ENCODE results near the gene SYCE3. TPM values are rescaled to one million over a fixed set of nuclear protein-coding genes. Genes with fewer than 3 reads are reported as not detected.

SYCE3 gene
- total and polyA plus RNA-seq, 9 of the 15 experiments (the other 6 are each of a cell fraction or from before 2014, with no cell fraction given): 0.56 TPM; not detected in 8

DNA sequence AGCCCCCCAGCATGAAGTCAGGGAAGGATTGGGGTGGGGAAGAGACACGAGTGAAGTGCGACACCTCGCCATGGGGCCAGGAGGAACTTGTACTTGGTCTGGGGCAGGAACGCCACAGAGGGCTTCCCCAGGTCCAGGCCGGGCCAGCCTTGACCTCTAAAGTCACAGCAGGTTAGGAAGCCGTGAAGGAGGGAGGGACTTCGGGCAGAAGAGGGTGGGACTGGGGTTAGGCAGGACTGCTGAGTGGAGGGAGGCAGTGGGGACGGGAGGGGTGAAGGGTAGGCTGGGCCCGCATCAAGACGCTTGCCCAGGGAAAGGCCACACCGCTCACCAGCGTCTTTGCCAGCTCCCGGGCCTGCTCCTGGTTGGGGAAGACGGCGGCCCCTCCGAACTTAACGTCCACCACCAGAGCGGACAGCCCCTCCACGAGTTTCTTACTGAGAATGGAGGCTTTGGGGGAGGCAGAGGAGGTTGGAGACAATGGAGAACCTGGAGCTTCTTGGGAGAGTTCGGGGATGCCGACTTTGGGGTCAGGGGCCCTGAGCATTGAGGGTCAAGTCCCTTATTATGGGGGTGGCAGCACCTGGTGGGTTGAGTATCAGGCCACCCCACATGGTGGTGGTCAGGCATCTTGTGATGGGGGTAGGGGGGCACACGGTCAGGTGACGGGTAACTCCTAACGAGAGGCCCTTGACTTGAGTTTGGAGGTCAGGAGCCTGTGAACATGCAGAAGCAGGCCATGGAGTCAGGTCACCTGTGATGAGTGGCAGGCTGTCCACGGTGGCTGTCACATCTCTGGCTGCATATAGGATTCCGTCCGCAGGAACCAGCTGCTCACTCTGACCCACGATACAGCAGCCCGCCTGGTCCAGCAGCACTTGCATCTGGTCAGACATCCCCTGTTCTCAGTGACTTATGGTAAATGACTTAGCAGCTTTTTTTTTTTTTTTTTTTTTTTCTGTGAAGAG lies 35.6 kb downstream of the SYCE3 start (continued):
- TF ChIP-seq, protein P1, sequence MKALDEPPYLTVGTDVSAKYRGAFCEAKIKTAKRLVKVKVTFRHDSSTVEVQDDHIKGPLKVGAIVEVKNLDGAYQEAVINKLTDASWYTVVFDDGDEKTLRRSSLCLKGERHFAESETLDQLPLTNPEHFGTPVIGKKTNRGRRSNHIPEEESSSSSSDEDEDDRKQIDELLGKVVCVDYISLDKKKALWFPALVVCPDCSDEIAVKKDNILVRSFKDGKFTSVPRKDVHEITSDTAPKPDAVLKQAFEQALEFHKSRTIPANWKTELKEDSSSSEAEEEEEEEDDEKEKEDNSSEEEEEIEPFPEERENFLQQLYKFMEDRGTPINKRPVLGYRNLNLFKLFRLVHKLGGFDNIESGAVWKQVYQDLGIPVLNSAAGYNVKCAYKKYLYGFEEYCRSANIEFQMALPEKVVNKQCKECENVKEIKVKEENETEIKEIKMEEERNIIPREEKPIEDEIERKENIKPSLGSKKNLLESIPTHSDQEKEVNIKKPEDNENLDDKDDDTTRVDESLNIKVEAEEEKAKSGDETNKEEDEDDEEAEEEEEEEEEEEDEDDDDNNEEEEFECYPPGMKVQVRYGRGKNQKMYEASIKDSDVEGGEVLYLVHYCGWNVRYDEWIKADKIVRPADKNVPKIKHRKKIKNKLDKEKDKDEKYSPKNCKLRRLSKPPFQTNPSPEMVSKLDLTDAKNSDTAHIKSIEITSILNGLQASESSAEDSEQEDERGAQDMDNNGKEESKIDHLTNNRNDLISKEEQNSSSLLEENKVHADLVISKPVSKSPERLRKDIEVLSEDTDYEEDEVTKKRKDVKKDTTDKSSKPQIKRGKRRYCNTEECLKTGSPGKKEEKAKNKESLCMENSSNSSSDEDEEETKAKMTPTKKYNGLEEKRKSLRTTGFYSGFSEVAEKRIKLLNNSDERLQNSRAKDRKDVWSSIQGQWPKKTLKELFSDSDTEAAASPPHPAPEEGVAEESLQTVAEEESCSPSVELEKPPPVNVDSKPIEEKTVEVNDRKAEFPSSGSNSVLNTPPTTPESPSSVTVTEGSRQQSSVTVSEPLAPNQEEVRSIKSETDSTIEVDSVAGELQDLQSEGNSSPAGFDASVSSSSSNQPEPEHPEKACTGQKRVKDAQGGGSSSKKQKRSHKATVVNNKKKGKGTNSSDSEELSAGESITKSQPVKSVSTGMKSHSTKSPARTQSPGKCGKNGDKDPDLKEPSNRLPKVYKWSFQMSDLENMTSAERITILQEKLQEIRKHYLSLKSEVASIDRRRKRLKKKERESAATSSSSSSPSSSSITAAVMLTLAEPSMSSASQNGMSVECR (CRISPR knock-in tag; IDR thresholded peaks at IDR 0.05): 0 out of 2 replicates have a peak, but pooled peaks have one; percentile 1
- TF ChIP-seq NRF1 (conservative IDR thresholded peaks at IDR 0.05 in 1 of 2, IDR thresholded peaks at IDR 0.05 in 1 of 2) (0 out of 4 replicates have a peak, but pooled peaks of 1 of the 2 experiments have one; percentile 17), NR2C2 (CRISPR knock-in tag; IDR thresholded peaks at IDR 0.05) (no peak), NR2C2 (tag; IDR thresholded peaks at IDR 0.05) (peak; percentile 68), POLR2A (conservative IDR thresholded peaks at IDR 0.05) (peak; percentile 63), DPF2 (IDR thresholded peaks at IDR 0.05) (peak; percentile 7; the same call in 1 of the 2 replicates), ZFP1 (CRISPR knock-in tag; IDR thresholded peaks at IDR 0.05) (no peak)
- TF ChIP-seq, protein P2, sequence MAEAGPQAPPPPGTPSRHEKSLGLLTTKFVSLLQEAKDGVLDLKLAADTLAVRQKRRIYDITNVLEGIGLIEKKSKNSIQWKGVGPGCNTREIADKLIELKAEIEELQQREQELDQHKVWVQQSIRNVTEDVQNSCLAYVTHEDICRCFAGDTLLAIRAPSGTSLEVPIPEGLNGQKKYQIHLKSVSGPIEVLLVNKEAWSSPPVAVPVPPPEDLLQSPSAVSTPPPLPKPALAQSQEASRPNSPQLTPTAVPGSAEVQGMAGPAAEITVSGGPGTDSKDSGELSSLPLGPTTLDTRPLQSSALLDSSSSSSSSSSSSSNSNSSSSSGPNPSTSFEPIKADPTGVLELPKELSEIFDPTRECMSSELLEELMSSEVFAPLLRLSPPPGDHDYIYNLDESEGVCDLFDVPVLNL (CRISPR knock-in tag; IDR thresholded peaks at IDR 0.05; ENCODE audit: low read depth): no peak
- TF ChIP-seq, protein P3, sequence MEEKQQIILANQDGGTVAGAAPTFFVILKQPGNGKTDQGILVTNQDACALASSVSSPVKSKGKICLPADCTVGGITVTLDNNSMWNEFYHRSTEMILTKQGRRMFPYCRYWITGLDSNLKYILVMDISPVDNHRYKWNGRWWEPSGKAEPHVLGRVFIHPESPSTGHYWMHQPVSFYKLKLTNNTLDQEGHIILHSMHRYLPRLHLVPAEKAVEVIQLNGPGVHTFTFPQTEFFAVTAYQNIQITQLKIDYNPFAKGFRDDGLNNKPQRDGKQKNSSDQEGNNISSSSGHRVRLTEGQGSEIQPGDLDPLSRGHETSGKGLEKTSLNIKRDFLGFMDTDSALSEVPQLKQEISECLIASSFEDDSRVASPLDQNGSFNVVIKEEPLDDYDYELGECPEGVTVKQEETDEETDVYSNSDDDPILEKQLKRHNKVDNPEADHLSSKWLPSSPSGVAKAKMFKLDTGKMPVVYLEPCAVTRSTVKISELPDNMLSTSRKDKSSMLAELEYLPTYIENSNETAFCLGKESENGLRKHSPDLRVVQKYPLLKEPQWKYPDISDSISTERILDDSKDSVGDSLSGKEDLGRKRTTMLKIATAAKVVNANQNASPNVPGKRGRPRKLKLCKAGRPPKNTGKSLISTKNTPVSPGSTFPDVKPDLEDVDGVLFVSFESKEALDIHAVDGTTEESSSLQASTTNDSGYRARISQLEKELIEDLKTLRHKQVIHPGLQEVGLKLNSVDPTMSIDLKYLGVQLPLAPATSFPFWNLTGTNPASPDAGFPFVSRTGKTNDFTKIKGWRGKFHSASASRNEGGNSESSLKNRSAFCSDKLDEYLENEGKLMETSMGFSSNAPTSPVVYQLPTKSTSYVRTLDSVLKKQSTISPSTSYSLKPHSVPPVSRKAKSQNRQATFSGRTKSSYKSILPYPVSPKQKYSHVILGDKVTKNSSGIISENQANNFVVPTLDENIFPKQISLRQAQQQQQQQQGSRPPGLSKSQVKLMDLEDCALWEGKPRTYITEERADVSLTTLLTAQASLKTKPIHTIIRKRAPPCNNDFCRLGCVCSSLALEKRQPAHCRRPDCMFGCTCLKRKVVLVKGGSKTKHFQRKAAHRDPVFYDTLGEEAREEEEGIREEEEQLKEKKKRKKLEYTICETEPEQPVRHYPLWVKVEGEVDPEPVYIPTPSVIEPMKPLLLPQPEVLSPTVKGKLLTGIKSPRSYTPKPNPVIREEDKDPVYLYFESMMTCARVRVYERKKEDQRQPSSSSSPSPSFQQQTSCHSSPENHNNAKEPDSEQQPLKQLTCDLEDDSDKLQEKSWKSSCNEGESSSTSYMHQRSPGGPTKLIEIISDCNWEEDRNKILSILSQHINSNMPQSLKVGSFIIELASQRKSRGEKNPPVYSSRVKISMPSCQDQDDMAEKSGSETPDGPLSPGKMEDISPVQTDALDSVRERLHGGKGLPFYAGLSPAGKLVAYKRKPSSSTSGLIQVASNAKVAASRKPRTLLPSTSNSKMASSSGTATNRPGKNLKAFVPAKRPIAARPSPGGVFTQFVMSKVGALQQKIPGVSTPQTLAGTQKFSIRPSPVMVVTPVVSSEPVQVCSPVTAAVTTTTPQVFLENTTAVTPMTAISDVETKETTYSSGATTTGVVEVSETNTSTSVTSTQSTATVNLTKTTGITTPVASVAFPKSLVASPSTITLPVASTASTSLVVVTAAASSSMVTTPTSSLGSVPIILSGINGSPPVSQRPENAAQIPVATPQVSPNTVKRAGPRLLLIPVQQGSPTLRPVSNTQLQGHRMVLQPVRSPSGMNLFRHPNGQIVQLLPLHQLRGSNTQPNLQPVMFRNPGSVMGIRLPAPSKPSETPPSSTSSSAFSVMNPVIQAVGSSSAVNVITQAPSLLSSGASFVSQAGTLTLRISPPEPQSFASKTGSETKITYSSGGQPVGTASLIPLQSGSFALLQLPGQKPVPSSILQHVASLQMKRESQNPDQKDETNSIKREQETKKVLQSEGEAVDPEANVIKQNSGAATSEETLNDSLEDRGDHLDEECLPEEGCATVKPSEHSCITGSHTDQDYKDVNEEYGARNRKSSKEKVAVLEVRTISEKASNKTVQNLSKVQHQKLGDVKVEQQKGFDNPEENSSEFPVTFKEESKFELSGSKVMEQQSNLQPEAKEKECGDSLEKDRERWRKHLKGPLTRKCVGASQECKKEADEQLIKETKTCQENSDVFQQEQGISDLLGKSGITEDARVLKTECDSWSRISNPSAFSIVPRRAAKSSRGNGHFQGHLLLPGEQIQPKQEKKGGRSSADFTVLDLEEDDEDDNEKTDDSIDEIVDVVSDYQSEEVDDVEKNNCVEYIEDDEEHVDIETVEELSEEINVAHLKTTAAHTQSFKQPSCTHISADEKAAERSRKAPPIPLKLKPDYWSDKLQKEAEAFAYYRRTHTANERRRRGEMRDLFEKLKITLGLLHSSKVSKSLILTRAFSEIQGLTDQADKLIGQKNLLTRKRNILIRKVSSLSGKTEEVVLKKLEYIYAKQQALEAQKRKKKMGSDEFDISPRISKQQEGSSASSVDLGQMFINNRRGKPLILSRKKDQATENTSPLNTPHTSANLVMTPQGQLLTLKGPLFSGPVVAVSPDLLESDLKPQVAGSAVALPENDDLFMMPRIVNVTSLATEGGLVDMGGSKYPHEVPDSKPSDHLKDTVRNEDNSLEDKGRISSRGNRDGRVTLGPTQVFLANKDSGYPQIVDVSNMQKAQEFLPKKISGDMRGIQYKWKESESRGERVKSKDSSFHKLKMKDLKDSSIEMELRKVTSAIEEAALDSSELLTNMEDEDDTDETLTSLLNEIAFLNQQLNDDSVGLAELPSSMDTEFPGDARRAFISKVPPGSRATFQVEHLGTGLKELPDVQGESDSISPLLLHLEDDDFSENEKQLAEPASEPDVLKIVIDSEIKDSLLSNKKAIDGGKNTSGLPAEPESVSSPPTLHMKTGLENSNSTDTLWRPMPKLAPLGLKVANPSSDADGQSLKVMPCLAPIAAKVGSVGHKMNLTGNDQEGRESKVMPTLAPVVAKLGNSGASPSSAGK (IDR thresholded peaks at IDR 0.05): no peak

All from K562 (cell line).